Calu3 (cell line): ENCODE measurements around the gene HHAT. TPM values are rescaled to one million over a fixed set of nuclear protein-coding genes. Genes with fewer than 3 reads are reported as not detected.

Experiments
- Bru-seq: library from RNA; stranded (reverse); fragments of 400-500 nt; gene quantifications from one replicate; lab custom pipeline; 2021; lab: Mats Ljungman, UMichigan
- BruChase-seq, 2 experiments: library from RNA; stranded (reverse); fragments of 400-500 nt; gene quantifications; one replicate each; lab custom pipeline; 2021; lab: Mats Ljungman, UMichigan
- BruUV-seq: library from RNA; stranded (reverse); fragments of 400-500 nt; replicated peaks from 2 replicates; lab custom pipeline; 2021; lab: Mats Ljungman, UMichigan
- CTCF ChIA-PET: fragments of 300-600 bp; sonication (Branson Sonifier 250); formaldehyde crosslinking; loops from one replicate; lab custom pipeline; 2022; ENCODE audit warnings: antibody characterized with exemption; lab: Charles Lee
- DNase-seq: peaks from one replicate; pipeline ENCODE4 v3.0.0; 2022
- H3K27ac Mint-ChIP-seq: one replicate; pipeline ENCODE4 v1.8.0; 2022; ENCODE audit warnings: mixed read lengths; ENCODE audit not compliant: unreplicated experiment
- H3K27me3 Mint-ChIP-seq: one replicate; pipeline ENCODE4 v1.8.0; 2022; ENCODE audit warnings: mixed read lengths; ENCODE audit not compliant: unreplicated experiment
- H3K36me3 Mint-ChIP-seq: one replicate; pipeline ENCODE4 v1.8.0; 2022; ENCODE audit warnings: mild to moderate bottlenecking, moderate library complexity, mixed read lengths; ENCODE audit not compliant: insufficient read depth, unreplicated experiment
- H3K4me1 Mint-ChIP-seq: one replicate; pipeline ENCODE4 v1.8.0; 2022; ENCODE audit warnings: mild to moderate bottlenecking, low read depth, mixed read lengths; ENCODE audit not compliant: unreplicated experiment
- H3K4me3 Mint-ChIP-seq: one replicate; pipeline ENCODE4 v1.8.0; 2022; ENCODE audit warnings: mild to moderate bottlenecking, low read depth, moderate library complexity, mixed read lengths; ENCODE audit not compliant: unreplicated experiment
- H3K9me3 Mint-ChIP-seq: one replicate; pipeline ENCODE4 v1.8.0; 2022; ENCODE audit warnings: low read depth, mixed read lengths; ENCODE audit not compliant: unreplicated experiment
- intact Hi-C: fragments of 100-400 bp; cut with micrococcal nuclease; formaldehyde crosslinking; loops from one replicate; pipeline ENCODE4 v1.10.0; 2022; ENCODE audit not compliant: unreplicated experiment
- long read RNA-seq: library from polyadenylated mRNA; stranded (forward); transcript quantifications from one replicate; pipeline ENCODE4 v2.0.0, GENCODE V29; 2022
- total RNA-seq: library from RNA; stranded (reverse); gene quantifications from 2 replicates; pipeline ENCODE4 v1.2.3, GENCODE V29; 2022
- TF ChIP-seq, protein P1 (sequence below): fragments of 200-600 bp; IDR thresholded peaks from one replicate; pipeline ENCODE4 v1.8.0; 2022; ENCODE audit warnings: antibody characterized with exemption; ENCODE audit not compliant: unreplicated experiment

HHAT gene
- total RNA-seq (5.5 and 5.8 TPM in 2 replicates), Bru-seq, nascent RNA (percentile 42 among the genes with signal in this experiment), BruChase-seq, experiment 1, labeled RNA remaining after a 6-hour chase (percentile 32 among the genes with signal in this experiment), BruChase-seq, experiment 2, labeled RNA remaining after a 2-hour chase (percentile 31 among the genes with signal in this experiment)
- long read RNA-seq, partial matches to known transcripts: 1 of 17 reads
- long read RNA-seq, other reads (novel, unspliced or antisense): 11 of 17 reads

DNA sequence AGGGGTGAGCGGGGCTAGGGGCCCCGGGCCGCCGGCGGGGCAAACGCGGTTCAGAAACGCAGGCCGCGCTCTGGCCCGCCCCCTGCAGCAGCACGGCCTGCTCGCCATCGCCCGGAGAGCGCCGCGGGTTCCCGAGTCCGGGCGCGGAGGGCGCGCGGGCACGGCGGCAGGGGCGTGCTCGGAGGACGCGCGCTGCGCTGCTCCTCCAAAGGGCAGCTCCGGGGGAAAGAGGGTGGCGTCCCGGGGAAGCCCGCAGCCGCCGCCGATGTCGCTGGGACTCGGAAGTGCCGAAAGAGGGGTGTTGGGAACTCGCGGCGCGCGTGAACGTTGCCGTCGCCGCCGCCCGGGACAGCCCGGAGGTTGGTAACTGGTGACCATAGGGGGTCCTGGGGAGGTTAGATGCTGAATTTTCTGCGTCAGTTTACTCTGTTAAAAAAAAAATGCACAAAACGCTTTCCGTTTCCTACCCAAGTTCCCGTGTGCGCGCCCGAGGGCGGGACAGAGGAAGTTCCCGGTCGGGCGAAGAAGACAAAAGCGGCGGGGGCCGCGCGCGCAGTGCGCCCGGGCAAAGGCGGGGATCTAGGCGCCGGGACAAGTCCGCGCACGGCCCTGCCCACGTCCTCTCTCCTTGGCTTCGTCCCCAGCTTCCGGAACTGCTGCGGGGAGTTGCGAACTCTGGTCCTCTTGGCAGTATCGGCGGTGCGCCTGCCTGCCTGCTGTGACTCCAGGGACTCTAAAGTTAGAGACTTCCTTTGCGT lies at the start of gene HHAT:
Gene HHAT, plus strand, starts transcription at position 157 of the 758 bp plus-strand sequence. CDS start 20,074 bp downstream, outside the sequence.
- H3K4me3 Mint-ChIP-seq: peak within 1 kb of the TSS; percentile 88
- peaks cover 16% of the 10 kb centered on the region for H3K36me3 Mint-ChIP-seq
- TF ChIP-seq, protein P1, sequence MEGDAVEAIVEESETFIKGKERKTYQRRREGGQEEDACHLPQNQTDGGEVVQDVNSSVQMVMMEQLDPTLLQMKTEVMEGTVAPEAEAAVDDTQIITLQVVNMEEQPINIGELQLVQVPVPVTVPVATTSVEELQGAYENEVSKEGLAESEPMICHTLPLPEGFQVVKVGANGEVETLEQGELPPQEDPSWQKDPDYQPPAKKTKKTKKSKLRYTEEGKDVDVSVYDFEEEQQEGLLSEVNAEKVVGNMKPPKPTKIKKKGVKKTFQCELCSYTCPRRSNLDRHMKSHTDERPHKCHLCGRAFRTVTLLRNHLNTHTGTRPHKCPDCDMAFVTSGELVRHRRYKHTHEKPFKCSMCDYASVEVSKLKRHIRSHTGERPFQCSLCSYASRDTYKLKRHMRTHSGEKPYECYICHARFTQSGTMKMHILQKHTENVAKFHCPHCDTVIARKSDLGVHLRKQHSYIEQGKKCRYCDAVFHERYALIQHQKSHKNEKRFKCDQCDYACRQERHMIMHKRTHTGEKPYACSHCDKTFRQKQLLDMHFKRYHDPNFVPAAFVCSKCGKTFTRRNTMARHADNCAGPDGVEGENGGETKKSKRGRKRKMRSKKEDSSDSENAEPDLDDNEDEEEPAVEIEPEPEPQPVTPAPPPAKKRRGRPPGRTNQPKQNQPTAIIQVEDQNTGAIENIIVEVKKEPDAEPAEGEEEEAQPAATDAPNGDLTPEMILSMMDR: no peak
- CTCF ChIA-PET: interaction anchor here (0.6 kb wide), 1 partner anchor 625 kb away, joined by 11 read pairs; no protein-coding TSS in a partner anchor
- BruUV-seq: no TSS peak
- peak; percentile 84 for DNase-seq
- H3K27ac Mint-ChIP-seq: peak within 1 kb of the TSS; percentile 69
- H3K4me1 Mint-ChIP-seq: peaks cover 10% of the 10 kb centered on the region
- intact Hi-C loops: no loop called here
- no peaks in the 10 kb centered on the region for H3K9me3 Mint-ChIP-seq
- no peaks in the 10 kb centered on the region for H3K27me3 Mint-ChIP-seq

DNA sequence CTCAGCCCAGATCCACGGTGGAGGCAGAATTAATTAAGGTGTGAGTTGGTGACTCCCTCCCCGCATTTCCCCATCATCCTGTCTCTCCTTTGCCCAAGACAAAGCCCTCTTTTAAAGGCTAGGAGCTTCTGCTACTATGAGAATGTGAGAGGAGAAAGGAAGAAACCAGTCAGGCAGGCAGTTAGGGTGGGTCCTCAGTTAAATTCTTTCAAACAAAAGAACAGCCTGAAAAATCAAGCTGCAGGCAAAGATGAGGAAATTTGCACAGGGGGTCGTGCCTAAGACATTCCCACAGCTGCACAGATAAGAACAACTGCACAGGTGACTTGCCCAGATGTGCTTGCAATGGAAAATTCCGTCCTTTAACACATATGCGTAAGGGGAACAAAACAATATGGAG lies 48.5 kb upstream of the HHAT start:
- H3K27ac Mint-ChIP-seq: no peak overlapping the region
- intact Hi-C loops: no loop called here
- no peak overlapping the region for H3K4me3 Mint-ChIP-seq
- peaks cover 16% of the 10 kb centered on the region for H3K9me3 Mint-ChIP-seq
- CTCF ChIA-PET: no interaction called here
- no peaks in the 10 kb centered on the region for H3K36me3 Mint-ChIP-seq
- no TSS peak for BruUV-seq
- no peak for DNase-seq
- TF ChIP-seq, protein P1: no peak
- no peaks in the 10 kb centered on the region for H3K4me1 Mint-ChIP-seq
- H3K27me3 Mint-ChIP-seq: peaks cover 31% of the 10 kb centered on the region

DNA sequence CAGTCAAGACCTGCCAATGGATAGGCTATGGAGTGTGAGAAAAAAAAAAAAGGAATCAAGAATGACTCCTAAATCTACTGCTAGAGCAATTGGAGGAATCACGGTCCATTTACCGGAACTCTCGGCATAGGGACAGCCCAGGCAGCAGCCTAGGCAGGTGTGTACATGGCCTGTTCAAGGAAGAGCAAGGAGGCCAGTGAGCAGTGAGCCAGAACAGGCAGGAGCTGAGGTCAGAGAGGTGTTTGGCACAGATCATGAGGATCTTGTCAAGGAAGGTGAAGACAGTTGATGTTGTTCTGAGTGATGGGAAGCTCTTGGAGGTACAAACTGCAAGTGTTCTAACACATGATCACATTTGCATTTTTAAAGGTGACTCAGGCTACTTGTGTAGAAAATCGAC lies 40.6 kb upstream of the HHAT start:
- TF ChIP-seq, protein P1: no peak
- DNase-seq: no peak
- no peak overlapping the region for H3K27ac Mint-ChIP-seq
- CTCF ChIA-PET: no interaction called here
- H3K36me3 Mint-ChIP-seq: no peaks in the 10 kb centered on the region
- intact Hi-C loops: no loop called here
- H3K27me3 Mint-ChIP-seq: peaks cover 44% of the 10 kb centered on the region
- BruUV-seq: no TSS peak
- peaks cover 5% of the 10 kb centered on the region for H3K4me1 Mint-ChIP-seq
- H3K4me3 Mint-ChIP-seq: no peak overlapping the region
- H3K9me3 Mint-ChIP-seq: no peaks in the 10 kb centered on the region

DNA sequence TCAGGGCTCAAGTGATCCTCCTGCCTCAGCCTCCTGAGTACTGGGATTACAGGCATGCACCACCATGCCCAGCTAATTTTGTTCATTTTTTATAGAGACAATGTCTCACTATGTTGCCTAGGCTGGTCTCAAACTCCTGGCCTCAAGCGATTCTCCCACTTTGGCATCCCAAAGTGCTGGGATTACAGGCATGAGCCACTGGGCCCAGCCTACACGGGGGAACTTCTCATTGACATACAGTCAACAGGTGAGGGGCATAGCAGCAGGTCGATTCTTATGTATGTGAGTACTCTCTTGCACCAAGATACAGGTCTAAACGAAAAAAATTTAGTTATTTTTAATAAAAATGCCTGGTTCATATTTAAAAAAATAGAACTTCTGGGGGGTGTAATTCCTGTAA lies 39.5 kb upstream of the HHAT start:
- no peaks in the 10 kb centered on the region for H3K9me3 Mint-ChIP-seq
- peaks cover 33% of the 10 kb centered on the region for H3K27me3 Mint-ChIP-seq
- peaks cover 8% of the 10 kb centered on the region for H3K4me1 Mint-ChIP-seq
- DNase-seq: no peak
- no peak overlapping the region for H3K4me3 Mint-ChIP-seq
- CTCF ChIA-PET: no interaction called here
- no TSS peak for BruUV-seq
- TF ChIP-seq, protein P1: no peak
- H3K27ac Mint-ChIP-seq: no peak overlapping the region
- intact Hi-C loops: no loop called here
- no peaks in the 10 kb centered on the region for H3K36me3 Mint-ChIP-seq
